Stimulated activated naive CD4-positive, alpha-beta T cell treated with Interleukin-2 at 50 U/mL for 16 hours (primary cell): Measurements from ENCODE around the gene MYOC.
"Not testable (repeated sequence)": the region's sequence is repeated elsewhere in the genome, so short reads cannot be mapped to it uniquely, and the experiment has no call there.

ENCODE experiments used
- DNase-seq: peaks from one replicate; lab custom pipeline; 2025; lab: John Stamatoyannopoulos, UW

MYOC gene

DNA sequence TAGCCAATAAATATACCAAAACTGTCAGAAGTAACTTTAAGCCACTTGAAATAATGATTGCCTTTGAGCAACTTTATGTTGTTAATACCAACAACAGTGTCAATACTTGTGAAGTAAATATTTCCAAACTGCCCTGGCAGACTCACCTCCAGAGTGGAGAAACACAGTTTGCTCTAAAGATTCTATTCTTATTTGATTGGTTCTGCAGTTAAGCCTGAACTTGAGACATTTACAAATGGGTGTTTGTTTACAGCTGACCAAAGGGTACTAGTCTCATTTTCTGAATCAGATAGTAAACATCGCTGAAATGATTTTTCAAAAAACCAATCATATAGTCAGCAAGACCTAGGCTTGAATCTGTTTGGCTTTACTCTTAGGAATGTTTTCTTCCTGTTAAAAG is 1.3 kb upstream of the MYOC start:
- DNase-seq, result no peak

DNA sequence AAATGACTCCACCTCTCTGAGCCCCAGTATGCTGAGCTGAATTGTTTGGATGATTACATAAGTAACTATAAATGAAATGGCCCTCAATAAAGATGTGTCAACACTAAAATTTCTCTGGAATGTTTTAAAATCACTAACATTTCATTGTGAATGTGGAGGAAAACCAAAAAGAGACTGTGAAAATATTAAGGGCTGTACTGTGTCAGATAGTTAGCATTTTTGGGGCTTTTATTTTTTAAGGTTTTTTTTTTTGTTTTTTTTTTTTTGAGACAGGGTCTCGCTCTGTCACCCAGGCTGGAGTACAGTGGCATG is 6.3 kb downstream of the MYOC start:
- DNase-seq, result no peak

- DNase-seq, result no peak
These were observed 6.8 kb downstream of the MYOC start for GRCh38 chr1:171645553-171646248.

GRCh38 chr1:171644805-171645483 is 7.5 kb downstream of the MYOC start:
- DNase-seq, result peak; percentile 47

GRCh38 chr1:171643156-171643555 is 9.3 kb downstream of the MYOC start:
- DNase-seq, result no peak

- no peak for DNase-seq
These were observed 10.3 kb downstream of the MYOC start for GRCh38 chr1:171642197-171642596.

DNA sequence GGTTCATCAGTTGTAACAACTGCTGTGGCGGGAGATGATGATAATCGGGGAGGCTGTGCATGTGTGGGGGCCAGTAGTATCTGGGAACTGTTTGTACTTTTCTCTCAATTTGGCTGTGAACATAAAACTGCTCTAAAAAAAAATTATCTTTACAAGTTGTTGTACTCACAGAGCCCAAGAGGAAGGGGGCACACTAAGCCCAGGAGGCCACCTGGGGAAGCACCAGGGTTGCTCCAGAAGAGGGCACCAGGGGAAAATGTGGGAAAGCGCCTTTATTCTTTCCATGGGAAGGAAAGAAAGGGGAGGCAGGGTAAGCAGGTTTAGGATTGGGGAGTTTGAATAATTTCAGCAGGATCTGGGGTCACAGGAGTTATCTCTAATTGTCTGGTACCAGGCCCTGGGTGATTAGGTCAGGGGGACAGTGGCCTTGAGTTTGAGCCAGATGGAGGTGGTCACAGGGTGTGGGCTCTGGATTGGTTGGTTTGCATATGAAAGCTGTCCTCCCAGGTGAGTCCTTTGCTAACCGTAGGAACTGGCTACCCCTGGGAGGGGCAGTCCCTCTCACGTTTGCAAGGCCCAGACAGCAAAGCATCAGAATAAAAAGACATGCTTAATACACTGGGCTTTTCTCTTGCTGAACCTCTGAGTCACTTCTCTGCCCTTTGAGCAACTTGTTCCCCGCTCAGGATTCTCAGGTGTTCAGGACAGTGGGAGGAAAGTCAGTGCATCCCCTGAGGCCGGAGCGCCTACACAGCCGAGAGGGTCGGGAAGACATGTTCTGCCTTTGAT is 11.2 kb downstream of the MYOC start:
- no peak for DNase-seq

GRCh38 chr1:171640225-171640624 is 12.3 kb downstream of the MYOC start:
- no peak for DNase-seq

DNA sequence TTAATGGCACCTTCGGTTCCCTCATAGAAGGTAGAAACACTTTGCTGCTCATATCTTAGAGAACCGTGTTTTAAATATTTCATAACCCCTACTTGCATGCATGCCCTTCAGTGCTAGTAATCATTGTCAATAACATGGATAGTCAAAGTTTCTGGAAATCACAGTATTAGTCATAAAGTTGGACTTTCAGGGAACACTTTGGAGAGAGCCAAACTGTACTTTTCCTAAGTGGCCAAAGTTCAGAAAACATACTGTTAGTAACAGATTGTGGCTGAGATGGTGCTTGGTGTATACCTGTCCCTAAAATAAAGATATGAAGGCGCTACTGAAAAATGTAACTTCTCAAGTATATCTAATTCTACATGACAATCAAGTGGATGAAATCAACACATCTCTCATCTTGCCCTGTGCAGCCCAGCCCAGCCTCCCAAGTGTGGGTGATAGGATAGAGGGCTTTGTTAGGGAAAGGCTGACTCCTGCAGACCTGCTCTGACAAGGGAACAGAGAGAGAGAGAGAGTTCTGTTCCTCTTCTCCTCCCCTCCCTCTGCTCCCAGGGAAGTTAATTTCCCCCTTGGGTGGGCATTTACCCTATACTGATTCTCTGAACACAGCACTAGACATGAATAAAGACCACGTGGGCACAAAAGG is 14.4 kb downstream of the MYOC start:
- DNase-seq, result no peak

GRCh38 chr1:171636141-171636540 is 16.3 kb downstream of the MYOC start:
- DNase-seq, result no peak

DNA sequence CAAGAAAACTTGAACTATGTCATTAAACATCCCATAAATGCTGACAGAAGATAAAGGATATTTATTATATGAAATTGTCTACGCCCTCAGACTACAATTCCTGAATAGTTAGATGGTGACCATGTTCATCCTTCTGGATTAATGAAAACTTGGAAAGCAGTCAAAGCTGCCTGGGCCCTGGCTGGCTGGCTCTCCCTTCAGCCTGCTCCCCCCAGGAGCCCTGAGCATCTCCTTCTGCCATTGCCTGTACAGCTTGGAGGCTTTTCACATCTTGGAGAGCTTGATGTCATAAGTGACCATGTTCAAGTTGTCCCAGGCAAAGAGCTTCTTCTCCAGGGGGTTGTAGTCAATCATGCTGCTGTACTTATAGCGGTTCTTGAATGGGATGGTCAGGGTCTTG is 16.8 kb downstream of the MYOC start:
- DNase-seq, result no peak

GRCh38 chr1:171628225-171628624 is 24.3 kb downstream of the MYOC start:
- DNase-seq, result no peak

DNA sequence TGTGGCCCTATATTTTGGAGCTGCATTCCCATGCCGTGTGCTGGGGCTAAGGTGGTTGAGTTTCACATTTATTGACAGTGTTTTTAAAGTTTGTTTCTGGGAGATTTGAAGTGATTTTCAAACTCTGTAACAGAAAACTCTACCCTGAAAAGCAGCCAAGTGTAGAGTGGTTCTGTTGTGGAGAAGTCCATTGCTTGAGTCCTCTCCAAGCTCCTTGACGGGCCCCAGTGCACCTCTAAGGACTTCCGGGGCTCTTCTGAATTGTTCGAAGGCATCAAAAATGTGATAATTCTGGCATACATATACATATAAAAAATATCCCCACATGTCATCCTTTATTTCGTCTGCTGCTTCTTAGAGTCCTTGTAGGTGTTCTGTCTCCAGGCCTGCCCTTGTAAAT is 25.5 kb downstream of the MYOC start:
- no peak for DNase-seq

DNA sequence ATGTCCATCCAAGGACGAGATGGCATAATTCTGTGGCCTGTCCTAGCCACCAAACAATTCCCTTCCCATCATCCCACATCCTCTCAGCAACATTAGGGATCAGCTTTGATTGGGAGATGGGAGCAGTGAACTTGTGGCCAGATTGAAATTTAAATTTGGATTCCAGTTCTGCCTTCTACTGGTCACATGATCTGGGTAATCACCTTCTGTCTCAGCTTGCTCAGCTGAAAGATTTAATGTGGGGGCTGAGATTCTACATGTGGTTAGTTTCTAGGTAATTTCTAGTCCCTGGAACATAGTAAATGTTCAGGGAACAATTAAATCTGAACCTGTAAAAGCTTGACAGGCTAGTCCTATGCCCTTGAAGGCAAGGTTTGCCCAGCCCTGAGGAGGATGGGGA is 27.3 kb downstream of the MYOC start:
- DNase-seq, result no peak

DNA sequence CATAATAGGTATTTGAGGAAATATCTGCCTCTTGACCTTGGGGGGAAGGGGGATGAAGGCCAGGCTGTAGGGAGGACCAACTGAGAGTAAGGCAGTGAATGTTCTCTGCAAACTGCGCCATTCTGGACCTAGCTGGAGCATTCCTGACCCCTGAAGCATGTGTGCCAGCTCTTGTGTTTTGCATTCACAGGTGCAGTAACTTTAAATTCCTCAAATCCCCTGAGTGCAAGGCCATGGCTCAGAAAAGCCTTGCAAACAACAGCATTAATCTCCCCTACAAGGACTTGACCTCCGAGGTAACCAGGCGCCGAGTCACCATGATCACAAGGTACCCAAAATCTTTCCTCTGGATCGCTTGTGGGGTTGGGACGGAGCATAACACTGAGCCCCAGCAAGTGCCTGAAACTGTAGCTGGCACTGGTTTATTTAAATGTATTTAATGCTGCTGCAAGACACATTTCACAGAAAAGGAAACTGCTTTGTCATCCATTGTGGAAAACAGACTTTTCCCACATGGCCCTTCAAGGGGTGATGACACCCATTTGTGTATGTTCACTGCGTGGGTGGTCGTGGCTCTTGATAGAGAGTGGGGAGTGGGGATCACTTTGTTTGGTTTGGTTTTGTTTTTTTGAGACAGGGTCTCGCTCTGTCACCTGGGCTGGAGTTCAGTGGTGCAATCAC is 28.7 kb downstream of the MYOC start:
- no peak for DNase-seq

DNA sequence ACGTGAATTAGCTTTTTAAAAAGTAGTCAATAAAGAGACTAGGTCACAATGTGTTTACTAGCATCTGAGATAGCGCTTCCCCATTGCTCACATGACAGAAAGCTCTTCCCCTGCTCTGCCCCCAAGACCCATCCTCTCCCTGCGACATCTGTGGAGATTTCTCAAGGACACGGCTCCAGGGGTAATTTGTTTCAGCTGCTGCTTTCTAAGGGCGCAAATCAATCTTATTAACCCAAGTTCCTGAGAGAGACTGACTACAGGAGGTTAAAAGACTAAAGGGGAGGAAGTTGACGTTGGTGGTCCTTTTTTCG is 30.4 kb downstream of the MYOC start, which contains the start of gene MYOCOS:
Gene MYOCOS (plus strand): TSS at position 92 of the 311 bp plus-strand sequence. CDS start 1,641 bp downstream, outside the sequence.
- no peak for DNase-seq

- DNase-seq, result no peak
These were observed 35.9 kb downstream of the MYOC start for GRCh38 chr1:171616586-171616985.

GRCh38 chr1:171615122-171615906 is 37.2 kb downstream of the MYOC start:
- DNase-seq, result not testable (repeated sequence)

- DNase-seq, result no peak
These were observed 39.2 kb downstream of the MYOC start for GRCh38 chr1:171613282-171613681.

DNA sequence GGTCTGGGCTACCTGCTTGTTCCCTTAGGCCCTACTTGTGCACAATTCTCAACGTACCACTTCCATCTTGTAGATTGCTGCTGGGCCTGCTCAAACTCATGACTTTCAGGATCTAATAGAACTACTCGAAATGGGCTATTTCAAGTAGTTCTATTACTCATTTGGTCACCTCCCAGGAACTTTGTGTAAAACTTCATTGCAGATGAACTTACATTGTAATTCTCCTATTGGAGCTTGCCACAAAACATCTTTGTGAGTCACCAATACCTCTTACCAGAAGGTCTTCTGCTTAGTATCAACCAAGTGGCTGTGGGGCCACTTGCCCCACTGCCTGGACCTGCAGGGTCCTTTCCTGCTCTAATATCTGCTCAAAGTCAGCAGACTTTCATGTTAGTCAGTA is 41.2 kb downstream of the MYOC start:
- DNase-seq, result no peak

DNA sequence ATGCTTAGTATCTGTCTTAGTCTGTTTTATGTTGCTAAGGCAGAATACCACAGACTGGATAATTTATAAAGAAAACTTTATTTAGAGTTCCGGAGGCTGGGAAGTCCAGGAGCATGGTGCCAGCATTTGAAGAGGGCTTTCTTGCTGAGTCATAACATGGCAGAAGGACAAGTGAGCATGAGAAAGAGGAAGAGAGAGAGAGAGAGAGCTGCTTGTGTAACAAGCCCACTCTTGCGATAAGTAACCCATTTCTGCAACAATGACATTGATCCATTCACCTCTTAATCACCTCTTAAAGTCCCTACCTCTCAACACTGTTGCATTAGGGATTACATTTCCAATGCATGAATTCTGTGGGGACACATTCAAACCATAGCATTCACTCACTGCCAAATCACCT is 42.1 kb downstream of the MYOC start:
- DNase-seq, result no peak
